Liver (tissue), 3 donors: ENCODE measurements around the gene CACNA1A.

ENCODE experiments used
- ATF3 ChIP-seq: IDR thresholded peaks from 2 replicates; pipeline ENCODE4 v1.6.1; 2016; ENCODE audit warnings: antibody characterized with exemption
- EGR1 ChIP-seq, 2 donors: IDR thresholded peaks; 2 replicates each; pipeline ENCODE4 v1.6.1; 2016 to 2018; ENCODE audit warnings: antibody characterized with exemption in 2 of 2, low read depth in 2 of 2
- HNF4A ChIP-seq, 2 donors: conservative IDR thresholded peaks; 2 replicates each; pipeline ENCODE4 v1.6.1; 2016; ENCODE audit warnings: antibody characterized with exemption in 2 of 2, mild to moderate bottlenecking in 2 of 2
- HNF4G ChIP-seq: IDR thresholded peaks from 2 replicates; pipeline ENCODE4 v1.6.1; 2016; ENCODE audit warnings: antibody characterized with exemption
- JUND ChIP-seq, 2 donors: IDR thresholded peaks; 2 replicates each; pipeline ENCODE4 v1.6.1; 2016; ENCODE audit warnings: antibody characterized with exemption in 2 of 2
- NR2F2 ChIP-seq: IDR thresholded peaks from 2 replicates; pipeline ENCODE4 v1.6.1; 2016; ENCODE audit warnings: antibody characterized with exemption
- RAD21 ChIP-seq, 2 donors: IDR thresholded peaks; 2 replicates each; pipeline ENCODE4 v1.6.1; 2016; ENCODE audit warnings: antibody characterized with exemption in 2 of 2, mild to moderate bottlenecking in 2 of 2
- RXRA ChIP-seq, 2 donors: IDR thresholded peaks; 2 replicates each; pipeline ENCODE4 v1.6.1; 2017 to 2018; ENCODE audit warnings: antibody characterized with exemption in 2 of 2, mild to moderate bottlenecking in 1 of 2
- SP1 ChIP-seq: IDR thresholded peaks from 2 replicates; pipeline ENCODE4 v1.6.1; 2018; ENCODE audit warnings: antibody characterized with exemption, mild to moderate bottlenecking
- TAF1 ChIP-seq: conservative IDR thresholded peaks from 2 replicates; pipeline ENCODE4 v1.6.1; 2016; ENCODE audit warnings: antibody characterized with exemption, mild to moderate bottlenecking
- YY1 ChIP-seq: IDR thresholded peaks from 2 replicates; pipeline ENCODE4 v1.6.1; 2016; ENCODE audit warnings: antibody characterized with exemption, mild to moderate bottlenecking
- TF ChIP-seq, protein P1 (sequence below): fragments of 150-350 bp; IDR thresholded peaks from 2 replicates; pipeline ENCODE4 v1.5.1; 2017; ENCODE audit warnings: improper control_type of control experiment, low read depth, low read length; ENCODE audit not compliant: missing input control
- TF ChIP-seq, protein P2 (sequence below): IDR thresholded peaks from 2 replicates; pipeline ENCODE4 v1.6.1; 2016; ENCODE audit warnings: antibody characterized with exemption, mild to moderate bottlenecking
- TF ChIP-seq, protein P3 (sequence below): IDR thresholded peaks from 2 replicates; pipeline ENCODE4 v1.6.1; 2016; ENCODE audit warnings: antibody characterized with exemption
- donor health status: healthy.
- donor health status: healthy.

GRCh38 chr19:13342672-13343071, 163.6 kb downstream of the CACNA1A start:
- TF ChIP-seq, protein P1, sequence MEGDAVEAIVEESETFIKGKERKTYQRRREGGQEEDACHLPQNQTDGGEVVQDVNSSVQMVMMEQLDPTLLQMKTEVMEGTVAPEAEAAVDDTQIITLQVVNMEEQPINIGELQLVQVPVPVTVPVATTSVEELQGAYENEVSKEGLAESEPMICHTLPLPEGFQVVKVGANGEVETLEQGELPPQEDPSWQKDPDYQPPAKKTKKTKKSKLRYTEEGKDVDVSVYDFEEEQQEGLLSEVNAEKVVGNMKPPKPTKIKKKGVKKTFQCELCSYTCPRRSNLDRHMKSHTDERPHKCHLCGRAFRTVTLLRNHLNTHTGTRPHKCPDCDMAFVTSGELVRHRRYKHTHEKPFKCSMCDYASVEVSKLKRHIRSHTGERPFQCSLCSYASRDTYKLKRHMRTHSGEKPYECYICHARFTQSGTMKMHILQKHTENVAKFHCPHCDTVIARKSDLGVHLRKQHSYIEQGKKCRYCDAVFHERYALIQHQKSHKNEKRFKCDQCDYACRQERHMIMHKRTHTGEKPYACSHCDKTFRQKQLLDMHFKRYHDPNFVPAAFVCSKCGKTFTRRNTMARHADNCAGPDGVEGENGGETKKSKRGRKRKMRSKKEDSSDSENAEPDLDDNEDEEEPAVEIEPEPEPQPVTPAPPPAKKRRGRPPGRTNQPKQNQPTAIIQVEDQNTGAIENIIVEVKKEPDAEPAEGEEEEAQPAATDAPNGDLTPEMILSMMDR: no peak
- no peak for TF ChIP-seq JUND (IDR thresholded peaks at IDR 0.05)
- no peak for TF ChIP-seq RAD21 (IDR thresholded peaks at IDR 0.05)
- no peak for TF ChIP-seq YY1
- TF ChIP-seq NR2F2: no peak
- TF ChIP-seq, protein P2, sequence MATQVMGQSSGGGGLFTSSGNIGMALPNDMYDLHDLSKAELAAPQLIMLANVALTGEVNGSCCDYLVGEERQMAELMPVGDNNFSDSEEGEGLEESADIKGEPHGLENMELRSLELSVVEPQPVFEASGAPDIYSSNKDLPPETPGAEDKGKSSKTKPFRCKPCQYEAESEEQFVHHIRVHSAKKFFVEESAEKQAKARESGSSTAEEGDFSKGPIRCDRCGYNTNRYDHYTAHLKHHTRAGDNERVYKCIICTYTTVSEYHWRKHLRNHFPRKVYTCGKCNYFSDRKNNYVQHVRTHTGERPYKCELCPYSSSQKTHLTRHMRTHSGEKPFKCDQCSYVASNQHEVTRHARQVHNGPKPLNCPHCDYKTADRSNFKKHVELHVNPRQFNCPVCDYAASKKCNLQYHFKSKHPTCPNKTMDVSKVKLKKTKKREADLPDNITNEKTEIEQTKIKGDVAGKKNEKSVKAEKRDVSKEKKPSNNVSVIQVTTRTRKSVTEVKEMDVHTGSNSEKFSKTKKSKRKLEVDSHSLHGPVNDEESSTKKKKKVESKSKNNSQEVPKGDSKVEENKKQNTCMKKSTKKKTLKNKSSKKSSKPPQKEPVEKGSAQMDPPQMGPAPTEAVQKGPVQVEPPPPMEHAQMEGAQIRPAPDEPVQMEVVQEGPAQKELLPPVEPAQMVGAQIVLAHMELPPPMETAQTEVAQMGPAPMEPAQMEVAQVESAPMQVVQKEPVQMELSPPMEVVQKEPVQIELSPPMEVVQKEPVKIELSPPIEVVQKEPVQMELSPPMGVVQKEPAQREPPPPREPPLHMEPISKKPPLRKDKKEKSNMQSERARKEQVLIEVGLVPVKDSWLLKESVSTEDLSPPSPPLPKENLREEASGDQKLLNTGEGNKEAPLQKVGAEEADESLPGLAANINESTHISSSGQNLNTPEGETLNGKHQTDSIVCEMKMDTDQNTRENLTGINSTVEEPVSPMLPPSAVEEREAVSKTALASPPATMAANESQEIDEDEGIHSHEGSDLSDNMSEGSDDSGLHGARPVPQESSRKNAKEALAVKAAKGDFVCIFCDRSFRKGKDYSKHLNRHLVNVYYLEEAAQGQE: no peak
- no peak for TF ChIP-seq TAF1
- TF ChIP-seq, protein P3, sequence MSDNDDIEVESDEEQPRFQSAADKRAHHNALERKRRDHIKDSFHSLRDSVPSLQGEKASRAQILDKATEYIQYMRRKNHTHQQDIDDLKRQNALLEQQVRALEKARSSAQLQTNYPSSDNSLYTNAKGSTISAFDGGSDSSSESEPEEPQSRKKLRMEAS: no peak
- TF ChIP-seq ATF3: no peak
- TF ChIP-seq EGR1 (IDR thresholded peaks at IDR 0.05; ENCODE audit: low read depth in 2 of 2): no peak
- TF ChIP-seq HNF4A (conservative IDR thresholded peaks at IDR 0.05): no peak
- no peak for TF ChIP-seq SP1
- no peak for TF ChIP-seq RXRA (IDR thresholded peaks at IDR 0.05)
- TF ChIP-seq HNF4G: no peak
